HG03575 (cell line): Measurements from ENCODE around the gene CREB5.

Source experiments
- ATAC-seq: cut with Tn5 transposase; IDR thresholded peaks from one replicate; pipeline ENCODE4 v1.9.1; 2021; ENCODE audit not compliant: unreplicated experiment, insufficient number of reproducible peaks, low FRiP score; ENCODE audit errors: extremely low read depth

The CREB5 gene

GRCh38 chr7:28430616-28431015 lies 18.3 kb downstream of the CREB5 start:
- ATAC-seq = no peak

DNA sequence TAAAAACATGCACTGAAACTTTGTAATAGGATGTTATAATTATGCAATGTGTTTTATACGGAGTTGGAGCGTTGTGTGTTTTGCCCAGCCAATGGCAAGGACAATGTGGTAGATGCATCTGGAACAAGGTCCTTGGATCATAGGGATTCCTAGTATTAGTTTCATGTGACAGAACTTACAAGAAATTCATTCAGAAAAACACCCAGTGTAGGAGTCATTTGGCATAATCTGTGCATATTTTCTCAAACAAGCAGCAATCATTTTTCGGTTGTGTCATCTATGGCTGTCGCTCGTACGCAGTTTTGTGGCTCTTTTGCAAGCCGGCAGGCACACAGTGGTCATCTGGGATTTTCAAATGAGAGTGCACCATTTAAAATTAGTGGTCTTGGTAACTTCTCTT lies 19.8 kb downstream of the CREB5 start:
- no peak for ATAC-seq

- ATAC-seq = no peak
Measured at GRCh38 chr7:28433039-28433438, 20.7 kb downstream of the CREB5 start.

DNA sequence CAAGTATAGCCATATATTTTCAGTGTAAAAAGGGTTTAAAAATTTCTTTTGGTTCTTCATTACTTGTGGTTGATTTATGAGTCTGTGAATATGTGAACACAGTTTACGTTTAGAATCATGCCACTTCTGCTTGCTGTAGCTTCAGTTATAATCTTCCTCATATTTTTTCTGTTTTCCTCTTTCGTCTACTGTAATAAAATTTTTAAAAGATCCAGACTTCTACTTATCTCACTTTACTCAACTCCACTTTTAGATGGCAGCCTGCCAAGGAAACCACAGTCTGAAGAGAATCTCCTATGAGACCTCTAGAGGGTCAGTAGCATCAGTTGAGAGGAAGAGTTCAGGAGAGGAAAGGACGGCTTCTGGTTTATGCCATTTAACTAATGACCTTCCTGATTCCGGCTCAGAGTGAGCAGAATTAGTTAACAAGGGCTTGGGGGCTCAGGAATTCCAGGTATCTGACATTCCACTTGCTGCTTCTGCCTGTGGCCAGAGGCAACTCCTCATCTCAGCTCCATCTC lies 21.4 kb downstream of the CREB5 start:
- ATAC-seq = no peak

- ATAC-seq = no peak
Measured at GRCh38 chr7:28434510-28434909, 22.2 kb downstream of the CREB5 start.

- ATAC-seq = no peak
Measured at GRCh38 chr7:28435152-28435551, 22.8 kb downstream of the CREB5 start.

GRCh38 chr7:28435732-28436378 lies 23.5 kb downstream of the CREB5 start:
- ATAC-seq = no peak

DNA sequence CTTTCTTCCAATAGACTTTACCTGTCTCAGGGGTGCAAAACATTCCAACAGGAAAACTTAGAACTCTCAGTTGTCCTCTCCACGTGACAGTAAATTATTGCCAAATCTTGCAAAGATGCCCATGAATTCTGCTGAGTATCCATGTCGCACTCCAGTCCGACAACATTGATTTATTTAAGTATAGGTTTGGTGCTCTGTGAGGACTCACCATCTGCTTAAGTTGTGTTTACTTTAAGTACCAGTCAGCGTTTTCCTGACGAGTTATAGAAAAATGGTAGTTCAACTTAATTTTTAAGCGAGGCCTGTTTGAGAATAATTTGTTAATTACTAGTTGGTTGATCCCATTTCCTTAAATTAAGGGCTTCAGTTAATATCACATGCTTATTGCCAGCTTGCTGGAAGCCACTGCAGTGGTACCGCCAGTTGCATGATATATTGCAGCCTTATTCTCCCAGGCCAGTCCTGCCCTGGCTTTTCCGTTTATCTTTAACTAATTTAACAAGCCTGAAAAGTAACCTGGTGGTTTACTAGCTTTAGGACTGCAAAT lies 27.8 kb downstream of the CREB5 start:
- ATAC-seq = no peak

- ATAC-seq = no peak
Measured at GRCh38 chr7:28442540-28443420, 30.5 kb downstream of the CREB5 start.

- no peak for ATAC-seq
Measured at GRCh38 chr7:28446131-28446530, 33.8 kb downstream of the CREB5 start.

DNA sequence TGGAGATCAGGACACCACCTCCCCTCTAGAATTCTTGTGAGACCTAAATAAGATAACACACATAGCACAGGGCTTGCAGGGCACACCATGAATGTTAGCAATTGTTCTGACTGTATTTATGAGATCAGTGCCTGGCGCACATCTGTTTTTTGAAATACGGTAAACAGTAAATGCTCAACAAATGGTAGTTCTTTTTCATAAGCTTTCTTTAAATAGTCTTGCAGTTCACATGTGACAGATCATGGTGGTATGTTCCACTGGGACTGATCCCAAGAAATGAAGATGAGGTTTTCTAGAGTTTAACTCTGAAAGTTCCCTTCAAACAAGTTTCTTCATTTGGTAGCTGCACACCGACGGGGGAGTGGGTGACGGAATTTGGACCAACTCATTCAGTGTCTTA lies 34.8 kb downstream of the CREB5 start:
- ATAC-seq = no peak

DNA sequence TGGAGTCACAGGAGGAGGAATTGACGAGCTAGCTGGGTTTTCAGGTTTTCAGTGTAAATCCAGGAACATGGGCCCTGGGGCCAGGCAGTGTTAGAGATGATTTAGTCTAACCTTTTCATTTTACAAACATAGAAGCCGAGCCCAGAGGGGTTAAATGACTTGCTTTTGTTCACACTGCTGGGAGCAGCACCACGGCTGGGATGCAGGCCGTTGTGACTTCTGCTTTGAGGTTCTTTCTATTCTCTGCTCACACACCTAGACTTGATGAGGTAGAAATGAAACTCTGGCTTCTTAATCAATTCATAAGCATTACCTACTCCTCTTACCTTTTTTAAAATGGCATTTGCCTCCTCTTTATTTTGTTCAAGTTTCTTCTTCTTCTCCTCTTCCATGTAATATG lies 36.4 kb downstream of the CREB5 start:
- ATAC-seq = no peak

- ATAC-seq = no peak
Measured at GRCh38 chr7:28452681-28453080, 40.4 kb downstream of the CREB5 start.

DNA sequence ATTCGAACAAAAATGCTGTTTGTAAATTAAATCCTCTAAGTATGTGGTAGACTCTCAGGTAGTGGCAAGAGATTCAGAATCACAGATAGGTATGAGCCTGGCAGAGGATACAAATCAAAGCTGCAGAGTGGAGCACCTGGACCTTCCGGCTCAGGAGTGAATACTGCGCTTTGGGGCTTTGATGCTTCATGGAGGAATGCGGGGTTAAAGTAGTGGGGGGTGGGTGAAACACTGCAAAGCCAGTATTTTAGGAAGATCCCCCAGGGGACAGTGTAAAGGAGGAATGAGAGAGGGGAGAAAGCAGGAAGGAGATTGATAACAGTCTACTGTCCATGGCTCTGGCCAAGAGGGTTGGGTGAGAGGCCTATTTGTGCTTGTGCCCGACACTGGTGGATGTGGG lies 43.2 kb downstream of the CREB5 start:
- ATAC-seq = no peak

- no peak for ATAC-seq
Measured at GRCh38 chr7:28456044-28456443, 43.7 kb downstream of the CREB5 start.

GRCh38 chr7:28458732-28459131 lies 46.4 kb downstream of the CREB5 start:
- ATAC-seq = no peak

GRCh38 chr7:28459306-28459705 lies 47.0 kb downstream of the CREB5 start:
- ATAC-seq = no peak

DNA sequence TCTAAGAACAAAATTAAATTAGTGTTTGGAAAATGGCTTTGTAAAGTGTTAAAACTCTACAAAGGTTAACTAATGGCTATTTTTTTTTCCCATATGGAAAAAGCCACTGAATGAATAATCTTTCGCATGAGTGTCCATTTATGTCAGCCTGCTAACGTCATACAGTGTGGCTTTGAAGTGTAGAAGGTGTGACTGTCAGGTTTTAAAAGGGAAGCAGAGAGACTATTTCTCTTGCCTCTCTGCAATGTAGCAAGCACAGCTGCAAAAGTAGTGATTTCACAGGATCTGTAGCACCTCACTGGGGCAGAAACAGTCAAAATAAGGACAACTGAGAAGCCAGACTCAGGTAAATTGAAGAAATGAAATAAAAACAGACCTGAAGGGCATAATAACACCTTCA lies 53.4 kb downstream of the CREB5 start:
- ATAC-seq = no peak

- ATAC-seq = no peak
Measured at GRCh38 chr7:28466341-28466740, 54.0 kb downstream of the CREB5 start.

- no peak for ATAC-seq
Measured at GRCh38 chr7:28466885-28467284, 54.6 kb downstream of the CREB5 start.
